IMR-90 (cell line): Measurements from ENCODE around the gene CAVIN2. TPM values are rescaled to one million over a fixed set of nuclear protein-coding genes. Genes with fewer than 3 reads are reported as not detected.

Experiments
- ATAC-seq: fragments of 200-7000 bp; cut with Tn5 transposase; 2 replicates; pipeline ENCODE4 v1.9.1; 2020; ENCODE audit warnings: low read depth, mild to moderate bottlenecking, moderate library complexity
- BruUV-seq: library from RNA; stranded (reverse); fragments of 400-500 nt; replicated peaks from 2 replicates; lab custom pipeline; 2021; lab: Mats Ljungman, UMichigan
- CTCF ChIA-PET: fragments of 300-600 bp; formaldehyde crosslinking; extraction: SDS; loops from one replicate; lab custom pipeline; 2021; ENCODE audit warnings: antibody characterized with exemption; lab: Yijun Ruan, JAX
- POLR2A ChIA-PET: fragments of 300-600 bp; sonication (Branson Sonifier 250); formaldehyde crosslinking; loops from one replicate; lab custom pipeline; 2022; ENCODE audit warnings: antibody characterized with exemption; ENCODE audit not compliant: unreplicated experiment; lab: Charles Lee
- DNase-seq: peaks from one replicate; pipeline ENCODE4 v3.0.0; 2013
- H2AFZ ChIP-seq: replicated peaks from 2 replicates; pipeline ENCODE3; 2013; ENCODE audit warnings: low read length, mild to moderate bottlenecking; ENCODE audit not compliant: poor library complexity
- H2AK5ac ChIP-seq: 2 replicates; pipeline ENCODE4 v1.6.1; 2013; ENCODE audit warnings: low read depth, low read length, inconsistent platforms
- H2AK9ac ChIP-seq: replicated peaks from 2 replicates; pipeline ENCODE3; 2013; ENCODE audit warnings: mild to moderate bottlenecking, low read depth, low read length, moderate library complexity; ENCODE audit not compliant: poor library complexity
- H2BK120ac ChIP-seq: 2 replicates; pipeline ENCODE4 v1.6.1; 2013; ENCODE audit warnings: low read depth, low read length, inconsistent platforms
- H2BK15ac ChIP-seq: 3 replicates; pipeline ENCODE4 v1.6.1; 2013; ENCODE audit warnings: low read depth, low read length, inconsistent platforms
- H2BK20ac ChIP-seq: 2 replicates; pipeline ENCODE4 v1.6.1; 2013; ENCODE audit warnings: low read depth, mild to moderate bottlenecking, inconsistent platforms, low read length, moderate library complexity
- H2BK5ac ChIP-seq: 2 replicates; pipeline ENCODE4 v1.6.1; 2013; ENCODE audit warnings: mild to moderate bottlenecking, low read depth, low read length, inconsistent platforms; ENCODE audit not compliant: poor library complexity, severe bottlenecking
- H3K14ac ChIP-seq: replicated peaks from 2 replicates; pipeline ENCODE4 v1.6.1; 2013; ENCODE audit warnings: low read depth, low read length, inconsistent platforms
- H3K18ac ChIP-seq: 2 replicates; pipeline ENCODE4 v1.6.1; 2013; ENCODE audit warnings: low read depth, low read length, control low read depth
- H3K23ac ChIP-seq: 2 replicates; pipeline ENCODE4 v1.6.1; 2013; ENCODE audit warnings: low read depth, low read length, inconsistent platforms
- H3K27ac ChIP-seq: 2 replicates; pipeline ENCODE4 v1.5.1; 2013; ENCODE audit warnings: mild to moderate bottlenecking, control low read depth, low read length; ENCODE audit not compliant: insufficient read depth
- H3K27me3 ChIP-seq: 2 replicates; pipeline ENCODE4 v1.6.1; 2013; ENCODE audit warnings: low read length; ENCODE audit not compliant: control insufficient read depth, insufficient read depth
- H3K36me3 ChIP-seq: 2 replicates; pipeline ENCODE4 v1.6.1; 2013; ENCODE audit warnings: low read length, mixed read lengths; ENCODE audit not compliant: control insufficient read depth, insufficient read depth
- H3K4ac ChIP-seq: 2 replicates; pipeline ENCODE4 v1.6.1; 2013; ENCODE audit warnings: low read depth, low read length, inconsistent platforms
- H3K4me1 ChIP-seq: 2 replicates; pipeline ENCODE4 v1.6.1; 2013; ENCODE audit warnings: low read length, mixed read lengths; ENCODE audit not compliant: control insufficient read depth, insufficient read depth
- H3K4me2 ChIP-seq: 2 replicates; pipeline ENCODE4 v1.6.1; 2013; ENCODE audit warnings: low read depth, mild to moderate bottlenecking, control low read depth, low read length, moderate library complexity
- H3K4me3 ChIP-seq: 2 replicates; pipeline ENCODE4 v1.5.1; 2013; ENCODE audit warnings: low read depth, mild to moderate bottlenecking, control low read depth, low read length, moderate library complexity; ENCODE audit not compliant: insufficient read depth
- H3K56ac ChIP-seq: 2 replicates; pipeline ENCODE4 v1.6.1; 2013; ENCODE audit warnings: low read length, inconsistent platforms; ENCODE audit not compliant: insufficient read depth; ENCODE audit errors: extremely low read depth
- H3K79me1 ChIP-seq, 2 experiments: 2 replicates each; pipeline ENCODE4 v1.6.1; 2013; ENCODE audit warnings: low read length in 2 of 2, inconsistent platforms in 1 of 2, low read depth in 1 of 2
- H3K9ac ChIP-seq: 2 replicates; pipeline ENCODE4 v1.6.1; 2013; ENCODE audit warnings: low read depth, low read length, control low read depth
- H3K9me1 ChIP-seq: 2 replicates; pipeline ENCODE4 v1.6.1; 2013; ENCODE audit warnings: low read length, inconsistent platforms; ENCODE audit not compliant: insufficient read depth
- H3K9me3 ChIP-seq: 2 replicates; pipeline ENCODE4 v1.6.1; 2013; ENCODE audit warnings: low read length; ENCODE audit not compliant: control insufficient read depth, insufficient read depth
- H4K20me1 ChIP-seq: 2 replicates; pipeline ENCODE4 v1.6.1; 2013; ENCODE audit warnings: low read length, inconsistent platforms; ENCODE audit not compliant: insufficient read depth
- H4K5ac ChIP-seq: 2 replicates; pipeline ENCODE4 v1.6.1; 2013; ENCODE audit warnings: mild to moderate bottlenecking, low read depth, low read length, control low read depth
- H4K8ac ChIP-seq, 2 experiments: 2 replicates each; pipeline ENCODE4 v1.6.1; 2013; ENCODE audit warnings: low read depth in 2 of 2, low read length in 2 of 2, control low read depth in 1 of 2, inconsistent platforms in 1 of 2
- H4K91ac ChIP-seq: 2 replicates; pipeline ENCODE4 v1.6.1; 2013; ENCODE audit warnings: low read depth, low read length, inconsistent platforms; ENCODE audit not compliant: insufficient read depth
- CHD1 ChIP-seq: IDR thresholded peaks from 2 replicates; pipeline ENCODE4 v1.6.1; 2012; ENCODE audit warnings: low read depth, low read length, improper control_type of control experiment
- ELK1 ChIP-seq: fragments of 150-350 bp; IDR thresholded peaks from 2 replicates; pipeline ENCODE4 v1.6.1; 2016; ENCODE audit warnings: low read depth, mild to moderate bottlenecking, low read length, moderate library complexity, borderline replicate concordance
- FOS ChIP-seq: fragments of 150-350 bp; IDR thresholded peaks from 2 replicates; pipeline ENCODE4 v1.6.1; 2016; ENCODE audit warnings: low read depth, low read length
- MAFK ChIP-seq: IDR thresholded peaks from 2 replicates; pipeline ENCODE4 v1.6.1; 2012; ENCODE audit warnings: low read depth, low read length, improper control_type of control experiment
- MAZ ChIP-seq: IDR thresholded peaks from 2 replicates; pipeline ENCODE4 v1.6.1; 2012; ENCODE audit warnings: low read depth, mild to moderate bottlenecking, low read length, improper control_type of control experiment, moderate library complexity, borderline replicate concordance
- NFE2L2 ChIP-seq: fragments of 150-350 bp; IDR thresholded peaks from 2 replicates; pipeline ENCODE4 v1.6.1; 2016; ENCODE audit warnings: low read depth, mild to moderate bottlenecking, low read length
- RAD21 ChIP-seq: IDR thresholded peaks from 2 replicates; pipeline ENCODE4 v1.6.1; 2012; ENCODE audit warnings: low read length, improper control_type of control experiment
- RCOR1 ChIP-seq: IDR thresholded peaks from 2 replicates; pipeline ENCODE4 v1.6.1; 2012; ENCODE audit warnings: mild to moderate bottlenecking, low read length, improper control_type of control experiment; ENCODE audit not compliant: insufficient replicate concordance
- SMC3 ChIP-seq: fragments of 150-350 bp; IDR thresholded peaks from 2 replicates; pipeline ENCODE4 v1.6.1; 2016; ENCODE audit warnings: low read depth, mild to moderate bottlenecking, antibody characterized with exemption, low read length, moderate library complexity
- USF2 ChIP-seq: fragments of 150-350 bp; IDR thresholded peaks from 2 replicates; pipeline ENCODE4 v1.6.1; 2017; ENCODE audit warnings: mild to moderate bottlenecking, antibody characterized with exemption, low read length, low read depth
- WGBS, 2 experiments: methylation state at CpG; one replicate each; pipeline versions ENCODE4 v1.1.5 to v1.1.7; 2013; ENCODE audit warnings: missing lambda C conversion rate in 2 of 2; ENCODE audit not compliant: insufficient read length in 1 of 2; ENCODE audit errors: extremely low coverage in 2 of 2; 5-methylcytosine and 5-hydroxymethylcytosine counted together
- dilution Hi-C: fragments of 300-500 bp; cut with HindIII; formaldehyde crosslinking; loops from one replicate; pipeline ENCODE4 v1.14.3; 2018; ENCODE audit warnings: low sequenced_read_pairs; ENCODE audit not compliant: unreplicated experiment
- in situ Hi-C: fragments of 300-500 bp; cut with MboI; formaldehyde crosslinking; loops from 3 replicates; pipeline ENCODE4 v1.14.3; 2019; ENCODE audit warnings: low sequenced_read_pairs, inconsistent platforms, mixed read lengths
- intact Hi-C: fragments of 100-400 bp; cut with micrococcal nuclease; formaldehyde crosslinking; loops from 2 replicates; pipeline ENCODE4 v1.10.0; 2022
- polyA plus RNA-seq, 3 experiments: library from polyadenylated mRNA; depleted of rRNA; stranded (reverse); fragments of >200 nt; gene quantifications; 2 replicates each; pipeline ENCODE4 v1.2.3, GENCODE V29; 2012; ENCODE audit warnings: low replicate concordance in 1 of 3
- total RNA-seq: library from RNA; depleted of rRNA; stranded (reverse); fragments of >200 nt; gene quantifications from 2 replicates; pipeline ENCODE4 v1.2.3, GENCODE V29; 2012
- TF ChIP-seq, protein P1 (sequence below): conservative IDR thresholded peaks from 2 replicates; pipeline ENCODE4 v1.5.1; 2012; ENCODE audit warnings: mild to moderate bottlenecking, low read depth, low read length, improper control_type of control experiment

CAVIN2 gene
- total and polyA plus RNA-seq, 2 of the 4 experiments (the other 2 are of a cell fraction): 7.7 to 11.5 TPM

GRCh38 chr2:191851158-191851557 lies 4.3 kb upstream of the CAVIN2 start (continued):
- TF ChIP-seq CHD1: no peak

GRCh38 chr2:191848771-191849767 lies 2.2 kb upstream of the CAVIN2 start:
- Histone ChIP-seq H3K79me1 (peaks cover 9 to 27% of the 10 kb centered on the region in 2 experiments; a peak in 3 of 4 replicates), H3K9me1 (peaks cover 16% of the 10 kb centered on the region), H3K4me1 (peaks cover 17% of the 10 kb centered on the region), H2BK15ac (no peak overlapping the region), H2BK20ac (no peak overlapping the region), H3K27me3 (no peaks in the 10 kb centered on the region), H2AFZ (no peak overlapping the region), H3K4me3 (no peak overlapping the region), H2BK5ac (no peak overlapping the region), H2AK5ac (no peak overlapping the region; the same call in 1 of the 2 replicates), H3K9ac (no peak overlapping the region), H2BK120ac (no peak overlapping the region), H3K27ac (no peak overlapping the region), H4K91ac (0 out of 2 replicates have a peak overlapping the region, but pooled peaks have one; percentile 14), H2AK9ac (no peak overlapping the region), H3K18ac (no peak overlapping the region), H3K4me2 (no peak overlapping the region), H4K20me1 (no peaks in the 10 kb centered on the region), H3K56ac (no peak overlapping the region), H3K9me3 (no peaks in the 10 kb centered on the region), H4K5ac (no peak overlapping the region), H3K14ac (peak overlapping the region; percentile 19; the same call in 1 of the 2 replicates), H3K36me3 (no peaks in the 10 kb centered on the region), H4K8ac (no peak overlapping the region), H3K23ac (no peak overlapping the region), H3K4ac (no peak overlapping the region; the same call in 1 of the 2 replicates)
- ChIA-PET POLR2A (no interaction called here), CTCF (interaction anchor here (0.6 to 2.6 kb wide), 3 partner anchors 9 to 325 kb away, joined by 3 to 13 read pairs (median 7); no protein-coding TSS in a partner anchor)
- WGBS, 2 experiments: no CpG with 5 or more reads among the region's 7 CpGs
- ATAC-seq (no peak), DNase-seq (no peak)
- dilution Hi-C loops (no loop called here), in situ Hi-C loops (no loop called here), intact Hi-C loops (no loop called here)
- no TSS peak for BruUV-seq
- TF ChIP-seq FOS: no peak
- TF ChIP-seq RAD21: no peak
- TF ChIP-seq NFE2L2: no peak
- no peak for TF ChIP-seq USF2
- TF ChIP-seq RCOR1: no peak
- TF ChIP-seq, protein P1, sequence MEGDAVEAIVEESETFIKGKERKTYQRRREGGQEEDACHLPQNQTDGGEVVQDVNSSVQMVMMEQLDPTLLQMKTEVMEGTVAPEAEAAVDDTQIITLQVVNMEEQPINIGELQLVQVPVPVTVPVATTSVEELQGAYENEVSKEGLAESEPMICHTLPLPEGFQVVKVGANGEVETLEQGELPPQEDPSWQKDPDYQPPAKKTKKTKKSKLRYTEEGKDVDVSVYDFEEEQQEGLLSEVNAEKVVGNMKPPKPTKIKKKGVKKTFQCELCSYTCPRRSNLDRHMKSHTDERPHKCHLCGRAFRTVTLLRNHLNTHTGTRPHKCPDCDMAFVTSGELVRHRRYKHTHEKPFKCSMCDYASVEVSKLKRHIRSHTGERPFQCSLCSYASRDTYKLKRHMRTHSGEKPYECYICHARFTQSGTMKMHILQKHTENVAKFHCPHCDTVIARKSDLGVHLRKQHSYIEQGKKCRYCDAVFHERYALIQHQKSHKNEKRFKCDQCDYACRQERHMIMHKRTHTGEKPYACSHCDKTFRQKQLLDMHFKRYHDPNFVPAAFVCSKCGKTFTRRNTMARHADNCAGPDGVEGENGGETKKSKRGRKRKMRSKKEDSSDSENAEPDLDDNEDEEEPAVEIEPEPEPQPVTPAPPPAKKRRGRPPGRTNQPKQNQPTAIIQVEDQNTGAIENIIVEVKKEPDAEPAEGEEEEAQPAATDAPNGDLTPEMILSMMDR: no peak
- no peak for TF ChIP-seq MAFK
- no peak for TF ChIP-seq SMC3
- no peak for TF ChIP-seq MAZ
- TF ChIP-seq ELK1: no peak
